ENCODE data around the gene SYNC. TPM values are rescaled to one million over a fixed set of nuclear protein-coding genes. Genes with fewer than 3 reads are reported as not detected.
A peak's percentile ranks its signal among the peaks of the same experiment; 100 is the strongest.
"Not testable (repeated sequence)": the region's sequence is repeated elsewhere in the genome, so short reads cannot be mapped to it uniquely, and the experiment has no call there.

SYNC gene
- total RNA-seq, 2 experiments from 2014 or later: not detected

- no peak for DNase-seq
- Mint-ChIP-seq H3K4me3 (no peak overlapping the region), H3K27me3 (peaks cover 3% of the 10 kb centered on the region), H3K36me3 (no peaks in the 10 kb centered on the region), H3K4me1 (peaks cover 2% of the 10 kb centered on the region), H3K27ac (no peak overlapping the region), H3K9me3 (no peaks in the 10 kb centered on the region)
Measured at GRCh38 chr1:32713081-32713480, 10.5 kb upstream of the SYNC start.

- H3K27ac Mint-ChIP-seq, H3K9me3 Mint-ChIP-seq, H3K4me1 Mint-ChIP-seq, H3K36me3 Mint-ChIP-seq, DNase-seq, H3K4me3 Mint-ChIP-seq, H3K27me3 Mint-ChIP-seq: not testable (repeated sequence)
Measured at GRCh38 chr1:32711221-32711620, 8.7 kb upstream of the SYNC start.

GRCh38 chr1:32709476-32709875, 6.9 kb upstream of the SYNC start:
- Mint-ChIP-seq H3K36me3 (no peaks in the 10 kb centered on the region), H3K4me3 (no peak overlapping the region), H3K9me3 (no peaks in the 10 kb centered on the region), H3K27me3 (peaks cover 25% of the 10 kb centered on the region), H3K4me1 (peaks cover 2% of the 10 kb centered on the region), H3K27ac (no peak overlapping the region)
- no peak for DNase-seq

GRCh38 chr1:32709075-32709474, 6.5 kb upstream of the SYNC start:
- H3K27ac Mint-ChIP-seq: no peak overlapping the region
- H3K4me3 Mint-ChIP-seq: no peak overlapping the region

GRCh38 chr1:32706491-32706890, 3.9 kb upstream of the SYNC start:
- Mint-ChIP-seq H3K4me1 (peaks cover 8% of the 10 kb centered on the region), H3K36me3 (no peaks in the 10 kb centered on the region), H3K9me3 (no peaks in the 10 kb centered on the region), H3K27me3 (peaks cover 45% of the 10 kb centered on the region), H3K27ac (no peak overlapping the region), H3K4me3 (no peak overlapping the region)
- no peak for DNase-seq

More at GRCh38 chr1:32709075-32709474, 6.5 kb upstream of the SYNC start:
- no peaks in the 10 kb centered on the region for H3K9me3 Mint-ChIP-seq
- no peaks in the 10 kb centered on the region for H3K36me3 Mint-ChIP-seq
- peaks cover 29% of the 10 kb centered on the region for H3K27me3 Mint-ChIP-seq
- DNase-seq: no peak
- H3K4me1 Mint-ChIP-seq: peaks cover 2% of the 10 kb centered on the region

- Mint-ChIP-seq H3K27ac (no peak overlapping the region), H3K4me1 (peaks cover 8% of the 10 kb centered on the region), H3K9me3 (no peaks in the 10 kb centered on the region), H3K4me3 (no peak overlapping the region), H3K27me3 (peaks cover 45% of the 10 kb centered on the region), H3K36me3 (no peaks in the 10 kb centered on the region)
- no peak for DNase-seq
Measured at GRCh38 chr1:32705516-32705915, 2.9 kb upstream of the SYNC start.

GRCh38 chr1:32703479-32704291, 1.1 kb upstream of the SYNC start:
- Mint-ChIP-seq H3K4me3 (peak overlapping the region; percentile 1), H3K4me1 (peaks cover 8% of the 10 kb centered on the region), H3K36me3 (no peaks in the 10 kb centered on the region), H3K27me3 (peaks cover 41% of the 10 kb centered on the region), H3K9me3 (no peaks in the 10 kb centered on the region), H3K27ac (no peak overlapping the region)
- DNase-seq: no peak

GRCh38 chr1:32701951-32702598, 495 bp downstream of the SYNC start:
- Mint-ChIP-seq H3K4me1 (peaks cover 8% of the 10 kb centered on the region), H3K27ac (no peak overlapping the region), H3K36me3 (no peaks in the 10 kb centered on the region), H3K27me3 (peaks cover 37% of the 10 kb centered on the region), H3K4me3 (peak overlapping the region; percentile 14), H3K9me3 (no peaks in the 10 kb centered on the region)
- no peak for DNase-seq

GRCh38 chr1:32701421-32701911, 1.1 kb downstream of the SYNC start:
- H3K4me1 Mint-ChIP-seq: peaks cover 8% of the 10 kb centered on the region
- H3K36me3 Mint-ChIP-seq: no peaks in the 10 kb centered on the region
- H3K9me3 Mint-ChIP-seq: no peaks in the 10 kb centered on the region
- H3K4me3 Mint-ChIP-seq: no peak overlapping the region
- H3K27ac Mint-ChIP-seq: no peak overlapping the region
- no peak for DNase-seq
- peaks cover 37% of the 10 kb centered on the region for H3K27me3 Mint-ChIP-seq

- H3K4me1 Mint-ChIP-seq, H3K36me3 Mint-ChIP-seq, H3K27me3 Mint-ChIP-seq, H3K4me3 Mint-ChIP-seq, DNase-seq, H3K9me3 Mint-ChIP-seq, H3K27ac Mint-ChIP-seq: not testable (repeated sequence)
Measured at GRCh38 chr1:32696996-32697395, 5.6 kb downstream of the SYNC start.

GRCh38 chr1:32696041-32696440, 6.5 kb downstream of the SYNC start:
- H3K4me3 Mint-ChIP-seq: no peak overlapping the region
- H3K27me3 Mint-ChIP-seq: no peaks in the 10 kb centered on the region
- DNase-seq: no peak
- H3K27ac Mint-ChIP-seq: no peak overlapping the region
- no peaks in the 10 kb centered on the region for H3K9me3 Mint-ChIP-seq
- no peaks in the 10 kb centered on the region for H3K36me3 Mint-ChIP-seq
- H3K4me1 Mint-ChIP-seq: no peaks in the 10 kb centered on the region

GRCh38 chr1:32695098-32695904, 7.3 kb downstream of the SYNC start:
- H3K4me1 Mint-ChIP-seq: no peaks in the 10 kb centered on the region
- no peaks in the 10 kb centered on the region for H3K9me3 Mint-ChIP-seq
- H3K36me3 Mint-ChIP-seq: no peaks in the 10 kb centered on the region
- no peak for DNase-seq
- no peak overlapping the region for H3K4me3 Mint-ChIP-seq
- H3K27me3 Mint-ChIP-seq: no peaks in the 10 kb centered on the region
- no peak overlapping the region for H3K27ac Mint-ChIP-seq

- H3K4me1 Mint-ChIP-seq: no peaks in the 10 kb centered on the region
- H3K36me3 Mint-ChIP-seq: no peaks in the 10 kb centered on the region
- no peak overlapping the region for H3K27ac Mint-ChIP-seq
- H3K27me3 Mint-ChIP-seq: no peaks in the 10 kb centered on the region
- no peak overlapping the region for H3K4me3 Mint-ChIP-seq
- no peaks in the 10 kb centered on the region for H3K9me3 Mint-ChIP-seq
- DNase-seq: no peak
Measured at GRCh38 chr1:32693455-32694174, 9.0 kb downstream of the SYNC start.

GRCh38 chr1:32686387-32686786, 16.2 kb downstream of the SYNC start:
- no peak overlapping the region for H3K27ac Mint-ChIP-seq
- H3K4me1 Mint-ChIP-seq: peaks cover 12% of the 10 kb centered on the region
- H3K36me3 Mint-ChIP-seq: peaks cover 29% of the 10 kb centered on the region
- no peak overlapping the region for H3K4me3 Mint-ChIP-seq
- DNase-seq: no peak
- no peaks in the 10 kb centered on the region for H3K9me3 Mint-ChIP-seq
- no peaks in the 10 kb centered on the region for H3K27me3 Mint-ChIP-seq

All from activated naive CD8-positive, alpha-beta T cell treated with anti-CD3 and anti-CD28 coated beads for 36 hours (primary cell).